Caco-2 (cell line): ENCODE data around the gene HSD17B12. TPM values are rescaled to one million over a fixed set of nuclear protein-coding genes. Genes with fewer than 3 reads are reported as not detected.

Experiments
- BruUV-seq: library from RNA; stranded (reverse); fragments of 400-500 nt; replicated peaks from 2 replicates; lab custom pipeline; 2021; lab: Mats Ljungman, UMichigan
- CTCF ChIA-PET: fragments of 300-600 bp; sonication (Branson Sonifier 250); formaldehyde crosslinking; loops from one replicate; lab custom pipeline; 2022; ENCODE audit warnings: antibody characterized with exemption; lab: Charles Lee
- POLR2A ChIA-PET: fragments of 300-600 bp; sonication (Branson Sonifier 250); formaldehyde crosslinking; loops from one replicate; lab custom pipeline; 2022; ENCODE audit warnings: antibody characterized with exemption; lab: Charles Lee
- DNase-seq, 2 experiments: peaks; one replicate each; pipeline versions ENCODE4 v3.0.0 to v3.0.0-alpha.2; 2020 to 2022
- H3K27me3 ChIP-seq: replicated peaks from 2 replicates; pipeline ENCODE4 v1.6.0; 2011; ENCODE audit warnings: low read length; ENCODE audit not compliant: control insufficient read depth, insufficient read depth
- H3K36me3 ChIP-seq: 2 replicates; pipeline ENCODE4 v1.5.1; 2011; ENCODE audit warnings: low read length; ENCODE audit not compliant: control insufficient read depth, insufficient read depth
- H3K4me1 ChIP-seq: fragments of 250-450 bp; sonication (Bioruptor Pico); 2 replicates; pipeline ENCODE4 v1.5.1; 2020; ENCODE audit warnings: mild to moderate bottlenecking
- H3K4me3 ChIP-seq: 2 replicates; pipeline ENCODE4 v1.5.1; 2011; ENCODE audit warnings: low read depth, mild to moderate bottlenecking, control low read depth, low read length
- H3K9me3 ChIP-seq: fragments of 250-450 bp; sonication (Bioruptor Pico); 2 replicates; pipeline ENCODE4 v1.5.1; 2020; ENCODE audit warnings: mild to moderate bottlenecking, moderate library complexity
- H3K27ac Mint-ChIP-seq: one replicate; pipeline ENCODE4 v1.8.0; 2022; ENCODE audit warnings: mixed read lengths; ENCODE audit not compliant: unreplicated experiment
- H3K27me3 Mint-ChIP-seq: one replicate; pipeline ENCODE4 v1.8.0; 2022; ENCODE audit warnings: mixed read lengths; ENCODE audit not compliant: insufficient read depth, unreplicated experiment
- H3K36me3 Mint-ChIP-seq: one replicate; pipeline ENCODE4 v1.8.0; 2022; ENCODE audit warnings: mild to moderate bottlenecking, mixed read lengths; ENCODE audit not compliant: insufficient read depth, unreplicated experiment
- H3K4me1 Mint-ChIP-seq: one replicate; pipeline ENCODE4 v1.8.0; 2022; ENCODE audit warnings: low read depth, mixed read lengths; ENCODE audit not compliant: unreplicated experiment
- H3K4me3 Mint-ChIP-seq: one replicate; pipeline ENCODE4 v1.8.0; 2022; ENCODE audit warnings: mild to moderate bottlenecking, moderate library complexity, mixed read lengths; ENCODE audit not compliant: unreplicated experiment
- H3K9me3 Mint-ChIP-seq: one replicate; pipeline ENCODE4 v1.8.0; 2022; ENCODE audit warnings: mixed read lengths; ENCODE audit not compliant: unreplicated experiment
- intact Hi-C: fragments of 100-400 bp; cut with micrococcal nuclease; formaldehyde crosslinking; loops from one replicate; pipeline ENCODE4 v1.10.0; 2022; ENCODE audit not compliant: unreplicated experiment
- total RNA-seq: library from RNA; stranded (reverse); gene quantifications from 2 replicates; pipeline ENCODE4 v1.2.3, GENCODE V29; 2022
- TF ChIP-seq, protein P1 (sequence below), 2 experiments: fragments of 200-600 bp in 1 of 2; IDR thresholded peaks; 1 replicate in 1 of 2; 2 replicates in 1 of 2; pipeline versions ENCODE4 v1.5.1 to v1.8.0; 2011 to 2022; ENCODE audit warnings: antibody characterized with exemption in 1 of 2, control low read depth in 1 of 2, inconsistent platforms in 1 of 2, low read depth in 1 of 2, low read length in 1 of 2, mild to moderate bottlenecking in 1 of 2, moderate library complexity in 1 of 2; ENCODE audit not compliant: insufficient read depth in 1 of 2, severe bottlenecking in 1 of 2, unreplicated experiment in 1 of 2

Gene HSD17B12
- total RNA-seq, 1 experiment from 2014 or later, result 155 TPM

- Histone ChIP-seq H3K4me3 (no peak overlapping the region), H3K9me3 (no peaks in the 10 kb centered on the region), H3K27me3 (no peaks in the 10 kb centered on the region), H3K36me3 (no peaks in the 10 kb centered on the region; the same call in 1 of the 2 replicates), H3K4me1 (no peaks in the 10 kb centered on the region)
- no TSS peak for BruUV-seq
- Mint-ChIP-seq H3K9me3 (no peaks in the 10 kb centered on the region), H3K36me3 (peaks cover 18% of the 10 kb centered on the region), H3K27me3 (no peaks in the 10 kb centered on the region), H3K4me1 (peaks cover 7% of the 10 kb centered on the region), H3K27ac (no peak overlapping the region), H3K4me3 (no peak overlapping the region)
- TF ChIP-seq, protein P1, sequence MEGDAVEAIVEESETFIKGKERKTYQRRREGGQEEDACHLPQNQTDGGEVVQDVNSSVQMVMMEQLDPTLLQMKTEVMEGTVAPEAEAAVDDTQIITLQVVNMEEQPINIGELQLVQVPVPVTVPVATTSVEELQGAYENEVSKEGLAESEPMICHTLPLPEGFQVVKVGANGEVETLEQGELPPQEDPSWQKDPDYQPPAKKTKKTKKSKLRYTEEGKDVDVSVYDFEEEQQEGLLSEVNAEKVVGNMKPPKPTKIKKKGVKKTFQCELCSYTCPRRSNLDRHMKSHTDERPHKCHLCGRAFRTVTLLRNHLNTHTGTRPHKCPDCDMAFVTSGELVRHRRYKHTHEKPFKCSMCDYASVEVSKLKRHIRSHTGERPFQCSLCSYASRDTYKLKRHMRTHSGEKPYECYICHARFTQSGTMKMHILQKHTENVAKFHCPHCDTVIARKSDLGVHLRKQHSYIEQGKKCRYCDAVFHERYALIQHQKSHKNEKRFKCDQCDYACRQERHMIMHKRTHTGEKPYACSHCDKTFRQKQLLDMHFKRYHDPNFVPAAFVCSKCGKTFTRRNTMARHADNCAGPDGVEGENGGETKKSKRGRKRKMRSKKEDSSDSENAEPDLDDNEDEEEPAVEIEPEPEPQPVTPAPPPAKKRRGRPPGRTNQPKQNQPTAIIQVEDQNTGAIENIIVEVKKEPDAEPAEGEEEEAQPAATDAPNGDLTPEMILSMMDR (IDR thresholded peaks at IDR 0.05; ENCODE audit: insufficient read depth in 1 of 2, low read depth in 1 of 2, low read length in 1 of 2, severe bottlenecking in 1 of 2, unreplicated experiment in 1 of 2), result no peak
- POLR2A ChIA-PET, result no interaction called here
- DNase-seq, result no peak
- intact Hi-C loops, result no loop called here
- CTCF ChIA-PET, result no interaction called here
Observed at GRCh38 chr11:43694477-43694876, 13.9 kb downstream of the HSD17B12 start.

DNA sequence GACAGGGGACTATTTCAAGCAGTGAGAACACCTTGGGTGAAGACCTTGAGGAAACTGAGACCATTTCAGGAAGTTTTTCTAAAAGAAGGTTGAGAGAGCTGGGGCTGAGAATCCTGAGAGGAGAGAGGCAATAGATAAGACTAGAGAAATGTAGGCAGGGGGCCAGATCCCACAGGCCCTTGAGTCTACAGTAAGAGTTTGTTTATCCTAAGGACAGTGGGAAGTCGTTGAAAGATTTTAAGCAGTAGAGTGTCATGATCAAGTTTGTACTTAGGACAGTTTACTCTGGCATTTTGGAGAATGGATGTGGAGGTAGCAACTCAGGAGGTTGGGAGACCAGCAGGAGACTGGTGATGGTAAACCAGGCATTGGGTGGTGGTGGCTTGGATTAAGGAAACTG, 17.1 kb downstream of the HSD17B12 start:
- H3K9me3 ChIP-seq, result peaks cover 9% of the 10 kb centered on the region; the same call in 1 of the 2 replicates
- no peaks in the 10 kb centered on the region; the same call in 1 of the 2 replicates for H3K36me3 ChIP-seq
- H3K4me1 ChIP-seq, result no peaks in the 10 kb centered on the region
- Mint-ChIP-seq H3K36me3 (peaks cover 2% of the 10 kb centered on the region), H3K4me1 (no peaks in the 10 kb centered on the region), H3K27me3 (no peaks in the 10 kb centered on the region), H3K27ac (peak overlapping the region; percentile 2), H3K4me3 (no peak overlapping the region), H3K9me3 (peaks cover 17% of the 10 kb centered on the region)
- BruUV-seq, result no TSS peak
- TF ChIP-seq, protein P1 (IDR thresholded peaks at IDR 0.05; ENCODE audit: insufficient read depth in 1 of 2, low read depth in 1 of 2, low read length in 1 of 2, severe bottlenecking in 1 of 2, unreplicated experiment in 1 of 2), result no peak
- no peak overlapping the region for H3K4me3 ChIP-seq
- intact Hi-C loops, result no loop called here
- ChIA-PET POLR2A (no interaction called here), CTCF (no interaction called here)
- H3K27me3 ChIP-seq, result no peaks in the 10 kb centered on the region
- DNase-seq, result no peak

GRCh38 chr11:43699870-43700269, 19.3 kb downstream of the HSD17B12 start:
- intact Hi-C loops, result no loop called here
- no peaks in the 10 kb centered on the region for H3K4me1 Mint-ChIP-seq

More at GRCh38 chr11:43699870-43700269, 19.3 kb downstream of the HSD17B12 start:
- Histone ChIP-seq H3K4me1 (no peaks in the 10 kb centered on the region), H3K27me3 (no peaks in the 10 kb centered on the region), H3K9me3 (peaks cover 9% of the 10 kb centered on the region; the same call in 1 of the 2 replicates), H3K36me3 (no peaks in the 10 kb centered on the region; the same call in 1 of the 2 replicates), H3K4me3 (no peak overlapping the region)
- no peak overlapping the region for H3K27ac Mint-ChIP-seq
- ChIA-PET POLR2A (no interaction called here), CTCF (no interaction called here)
- TF ChIP-seq, protein P1 (IDR thresholded peaks at IDR 0.05; ENCODE audit: insufficient read depth in 1 of 2, low read depth in 1 of 2, low read length in 1 of 2, severe bottlenecking in 1 of 2, unreplicated experiment in 1 of 2), result no peak
- peaks cover 16% of the 10 kb centered on the region for H3K36me3 Mint-ChIP-seq
- H3K9me3 Mint-ChIP-seq, result peaks cover 17% of the 10 kb centered on the region
- H3K27me3 Mint-ChIP-seq, result no peaks in the 10 kb centered on the region
- no peak overlapping the region for H3K4me3 Mint-ChIP-seq
- DNase-seq, result no peak
- no TSS peak for BruUV-seq
